Measurements from ENCODE around the gene SPRR2F. TPM values are rescaled to one million over a fixed set of nuclear protein-coding genes. Genes with fewer than 3 reads are reported as not detected.

SPRR2F gene
- total and polyA plus RNA-seq, 2 of the 4 experiments (the other 2 are of a cell fraction) = not detected

GRCh38 chr1:153070243-153070642 is 43.1 kb downstream of the SPRR2F start:
- H3K18ac ChIP-seq (ENCODE audit: low read depth, low read length) = no peak overlapping the region
- dilution Hi-C loops (cut with HindIII; ENCODE audit: low sequenced_read_pairs, unreplicated experiment) = no loop called here
- H3K9ac ChIP-seq (ENCODE audit: low read depth, low read length) = no peak overlapping the region
- H3K4me2 ChIP-seq (ENCODE audit: low read depth, low read length) = no peak overlapping the region
- H2BK20ac ChIP-seq (ENCODE audit: low read depth, low read length) = no peak overlapping the region
- no peak overlapping the region for H4K91ac ChIP-seq (ENCODE audit: insufficient read depth, low read depth, low read length)
- no peak overlapping the region for H3K27ac ChIP-seq (ENCODE audit: insufficient read depth, low read length)
- POLR2A ChIA-PET (ENCODE audit: unreplicated experiment) = no interaction called here
- no peak overlapping the region for H4K5ac ChIP-seq (ENCODE audit: low read depth, low read length)
- BruUV-seq (replicated peaks) = no TSS peak
- no peak for ATAC-seq (ENCODE audit: low read depth)
- no CpG with 5 or more reads among the region's 2 CpGs for WGBS, 2 experiments (ENCODE audit: extremely low coverage in 2 of 2, insufficient read length in 1 of 2)
- CTCF ChIA-PET = no interaction called here
- H3K4me1 ChIP-seq (ENCODE audit: control insufficient read depth, insufficient read depth, low read length) = no peaks in the 10 kb centered on the region
- H2BK5ac ChIP-seq (ENCODE audit: low read depth, low read length, poor library complexity, severe bottlenecking) = no peak overlapping the region
- H3K9me1 ChIP-seq (ENCODE audit: insufficient read depth, low read length) = no peaks in the 10 kb centered on the region
- no peak overlapping the region for H2AK9ac ChIP-seq (replicated peaks; ENCODE audit: low read depth, low read length, poor library complexity)
- no peak overlapping the region for H3K4ac ChIP-seq (ENCODE audit: low read depth, low read length)
- H2AK5ac ChIP-seq (ENCODE audit: low read depth, low read length) = no peak overlapping the region
- no peak overlapping the region for H4K8ac ChIP-seq (ENCODE audit: low read depth in 2 of 2, low read length in 2 of 2)
- no peak for DNase-seq
- H3K9me3 ChIP-seq (ENCODE audit: control insufficient read depth, insufficient read depth, low read length) = no peaks in the 10 kb centered on the region
- intact Hi-C loops (cut with micrococcal nuclease) = no loop called here
- in situ Hi-C loops (cut with MboI; ENCODE audit: low sequenced_read_pairs) = no loop called here
- H3K23ac ChIP-seq (ENCODE audit: low read depth, low read length) = no peak overlapping the region
- no peak overlapping the region for H3K56ac ChIP-seq (ENCODE audit: extremely low read depth, insufficient read depth, low read length)
- no peaks in the 10 kb centered on the region for H4K20me1 ChIP-seq (ENCODE audit: insufficient read depth, low read length)
- H2BK120ac ChIP-seq (ENCODE audit: low read depth, low read length) = no peak overlapping the region
- no peaks in the 10 kb centered on the region for H3K79me1 ChIP-seq (ENCODE audit: low read depth in 1 of 2, low read length in 2 of 2)
- no peaks in the 10 kb centered on the region for H3K27me3 ChIP-seq (ENCODE audit: control insufficient read depth, insufficient read depth, low read length)
- TF ChIP-seq, protein P1, sequence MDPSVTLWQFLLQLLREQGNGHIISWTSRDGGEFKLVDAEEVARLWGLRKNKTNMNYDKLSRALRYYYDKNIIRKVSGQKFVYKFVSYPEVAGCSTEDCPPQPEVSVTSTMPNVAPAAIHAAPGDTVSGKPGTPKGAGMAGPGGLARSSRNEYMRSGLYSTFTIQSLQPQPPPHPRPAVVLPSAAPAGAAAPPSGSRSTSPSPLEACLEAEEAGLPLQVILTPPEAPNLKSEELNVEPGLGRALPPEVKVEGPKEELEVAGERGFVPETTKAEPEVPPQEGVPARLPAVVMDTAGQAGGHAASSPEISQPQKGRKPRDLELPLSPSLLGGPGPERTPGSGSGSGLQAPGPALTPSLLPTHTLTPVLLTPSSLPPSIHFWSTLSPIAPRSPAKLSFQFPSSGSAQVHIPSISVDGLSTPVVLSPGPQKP (IDR thresholded peaks at IDR 0.05; ENCODE audit: borderline replicate concordance, low read depth, low read length) = no peak
- no peak for TF ChIP-seq SMC3 (IDR thresholded peaks at IDR 0.05; ENCODE audit: low read depth, low read length)
- TF ChIP-seq CTCF (conservative IDR thresholded peaks at IDR 0.05; ENCODE audit: low read depth, low read length) = no peak
- no peak for TF ChIP-seq MAFK (IDR thresholded peaks at IDR 0.05; ENCODE audit: low read depth, low read length)
- no peak for TF ChIP-seq CEBPB (IDR thresholded peaks at IDR 0.05; ENCODE audit: low read depth, low read length)
- TF ChIP-seq BHLHE40 (IDR thresholded peaks at IDR 0.05; ENCODE audit: low read depth, low read length) = no peak
- TF ChIP-seq NFE2L2 (IDR thresholded peaks at IDR 0.05; ENCODE audit: low read depth, low read length) = no peak
- no peak for TF ChIP-seq CHD1 (IDR thresholded peaks at IDR 0.05; ENCODE audit: low read depth, low read length)
- TF ChIP-seq USF2 (IDR thresholded peaks at IDR 0.05; ENCODE audit: low read depth, low read length) = no peak
- no peak for TF ChIP-seq MXI1 (IDR thresholded peaks at IDR 0.05; ENCODE audit: borderline replicate concordance, low read depth, low read length)
- TF ChIP-seq FOS (IDR thresholded peaks at IDR 0.05; ENCODE audit: low read depth, low read length) = no peak
- TF ChIP-seq RFX5 (IDR thresholded peaks at IDR 0.05; ENCODE audit: low read depth, low read length) = no peak
- no peak for TF ChIP-seq RAD21 (IDR thresholded peaks at IDR 0.05; ENCODE audit: low read length)
- TF ChIP-seq RCOR1 (IDR thresholded peaks at IDR 0.05; ENCODE audit: insufficient replicate concordance, low read length) = no peak
- H2BK15ac ChIP-seq (ENCODE audit: low read depth, low read length) = no peak overlapping the region
- no peak overlapping the region for H2AFZ ChIP-seq (replicated peaks; ENCODE audit: low read length, poor library complexity)
- no peak overlapping the region for H3K4me3 ChIP-seq (ENCODE audit: insufficient read depth, low read depth, low read length)
- H3K14ac ChIP-seq (replicated peaks; ENCODE audit: low read depth, low read length) = no peak overlapping the region
- H3K36me3 ChIP-seq (ENCODE audit: control insufficient read depth, insufficient read depth, low read length) = no peaks in the 10 kb centered on the region

All from IMR-90 (cell line).